Measurements from ENCODE around the gene CEP83. TPM values are rescaled to one million over a fixed set of nuclear protein-coding genes. Genes with fewer than 3 reads are reported as not detected.

CEP83 gene
- total RNA-seq, 1 experiment from 2014 or later = 26.2 TPM

- Mint-ChIP-seq H3K9me3 (peaks cover 14% of the 10 kb centered on the region), H3K27me3 (ENCODE audit: low read depth) (peaks cover 9% of the 10 kb centered on the region), H3K4me1 (peaks cover 27% of the 10 kb centered on the region), H3K27ac (no peak overlapping the region), H3K36me3 (peaks cover 25% of the 10 kb centered on the region), H3K4me3 (no peak overlapping the region)
- ATAC-seq (no peak), DNase-seq (ENCODE audit: low spot score) (no peak)
- ChIA-PET CTCF (no interaction called here), POLR2A (no interaction called here)
- no peak for TF ChIP-seq ZNF512 (CRISPR knock-in tag; IDR thresholded peaks at IDR 0.05; ENCODE audit: borderline replicate concordance)
- TF ChIP-seq ARID4B (CRISPR knock-in tag; IDR thresholded peaks at IDR 0.05; ENCODE audit: borderline replicate concordance) = no peak
- no peak for TF ChIP-seq NR1H2 (CRISPR knock-in tag; IDR thresholded peaks at IDR 0.05)
- no peak for TF ChIP-seq E2F5 (CRISPR knock-in tag; IDR thresholded peaks at IDR 0.05)
- no peak for TF ChIP-seq MXD4 (CRISPR knock-in tag; IDR thresholded peaks at IDR 0.05; ENCODE audit: borderline replicate concordance)
- no peak for TF ChIP-seq ZNF532 (CRISPR knock-in tag; IDR thresholded peaks at IDR 0.05; ENCODE audit: borderline replicate concordance)
- TF ChIP-seq ZBTB43 (CRISPR knock-in tag; IDR thresholded peaks at IDR 0.05) = no peak
- TF ChIP-seq GTF2I (CRISPR knock-in tag; conservative IDR thresholded peaks at IDR 0.05) = no peak
- TF ChIP-seq IRF1 (CRISPR knock-in tag; IDR thresholded peaks at IDR 0.05) = no peak
- no peak for TF ChIP-seq TCF7 (CRISPR knock-in tag; IDR thresholded peaks at IDR 0.05; ENCODE audit: low read depth)
- TF ChIP-seq ERG (CRISPR knock-in tag; IDR thresholded peaks at IDR 0.05) = no peak
- no peak for TF ChIP-seq NFYB (CRISPR knock-in tag; conservative IDR thresholded peaks at IDR 0.05; ENCODE audit: low read depth)
Observed at GRCh38 chr12:94457311-94457710, 2.4 kb downstream of the CEP83 start.
